IgD-negative memory B cell (primary cell): Measurements from ENCODE around the gene ADAM22. TPM values are rescaled to one million over a fixed set of nuclear protein-coding genes. Genes with fewer than 3 reads are reported as not detected.

ENCODE experiments used
- H3K27ac Mint-ChIP-seq, 3 donors: one replicate each; pipeline ENCODE4 v1.8.0; 2020 to 2022; ENCODE audit warnings: mild to moderate bottlenecking in 3 of 3, mixed read lengths in 3 of 3, moderate library complexity in 1 of 3
- H3K27me3 Mint-ChIP-seq: one replicate; pipeline ENCODE4 v1.8.0; 2021; ENCODE audit warnings: mixed read lengths
- H3K36me3 Mint-ChIP-seq: one replicate; pipeline ENCODE4 v1.8.0; 2020; ENCODE audit warnings: mild to moderate bottlenecking, mixed read lengths
- H3K4me1 Mint-ChIP-seq, 3 donors: one replicate each; pipeline ENCODE4 v1.8.0; 2020 to 2022; ENCODE audit warnings: mixed read lengths in 3 of 3, mild to moderate bottlenecking in 1 of 3
- H3K4me3 Mint-ChIP-seq, 4 donors: one replicate each; pipeline ENCODE4 v1.8.0; 2020 to 2022; ENCODE audit warnings: mild to moderate bottlenecking in 4 of 4, mixed read lengths in 4 of 4, moderate library complexity in 3 of 4
- H3K9me3 Mint-ChIP-seq, 3 donors: one replicate each; pipeline ENCODE4 v1.8.0; 2020 to 2021; ENCODE audit warnings: mixed read lengths in 3 of 3, mild to moderate bottlenecking in 1 of 3
- polyA plus RNA-seq: library from polyadenylated mRNA; unstranded; fragments of 300-500 nt; fragmentation: Illumina TruSeq; gene quantifications from one replicate; pipeline ENCODE4 v1.2.3, GENCODE V29; 2021

ADAM22 gene
- polyA plus RNA-seq, 1 donor from 2014 or later = 0.23 TPM

DNA sequence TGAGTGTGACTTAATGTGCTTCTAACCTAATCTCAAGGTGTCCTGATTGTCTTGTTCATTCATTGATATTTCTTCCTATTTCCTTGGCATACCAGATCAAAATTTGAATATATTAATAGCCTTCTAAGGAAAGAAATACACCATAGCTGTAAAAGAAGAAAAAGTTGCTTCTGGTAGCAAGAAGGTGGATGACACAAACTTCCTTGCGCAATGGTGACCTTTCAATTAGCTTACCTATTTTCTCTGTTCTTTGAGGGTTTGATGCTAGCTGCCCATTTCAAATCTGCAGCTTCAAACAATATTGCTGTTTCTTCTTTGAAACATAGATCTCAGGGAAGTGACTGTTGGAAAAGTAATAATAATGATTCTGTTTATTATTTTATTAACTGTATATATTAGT is 108.8 kb downstream of the ADAM22 start:
- H3K4me1 Mint-ChIP-seq = peaks cover 5 to 7% (median 5%) of the 10 kb centered on the region in 3 donors
- H3K27me3 Mint-ChIP-seq = no peaks in the 10 kb centered on the region
- H3K4me3 Mint-ChIP-seq = no peak overlapping the region
- no peak overlapping the region for H3K27ac Mint-ChIP-seq
- no peaks in the 10 kb centered on the region for H3K9me3 Mint-ChIP-seq
- peaks cover 4% of the 10 kb centered on the region for H3K36me3 Mint-ChIP-seq

DNA sequence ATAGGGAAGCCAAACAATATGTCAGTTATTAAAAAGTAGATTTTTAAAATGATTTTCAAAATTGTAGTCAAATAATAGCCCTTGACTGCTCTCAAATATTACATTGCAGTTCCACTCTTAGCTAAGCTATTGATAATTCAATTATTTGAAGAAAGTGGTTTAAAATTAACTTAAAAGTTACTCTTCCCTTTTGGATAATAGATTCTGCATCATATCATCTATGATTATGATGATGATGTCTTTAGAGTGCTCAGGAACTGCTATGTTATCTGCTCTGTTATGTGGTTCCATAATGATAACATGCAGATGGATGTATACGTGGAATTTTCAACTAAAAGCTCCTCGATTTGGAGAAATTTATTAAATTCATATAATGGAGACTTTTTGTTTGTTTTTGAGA is 110.0 kb downstream of the ADAM22 start:
- H3K27me3 Mint-ChIP-seq = no peaks in the 10 kb centered on the region
- no peak overlapping the region for H3K4me3 Mint-ChIP-seq
- H3K27ac Mint-ChIP-seq = no peak overlapping the region
- no peaks in the 10 kb centered on the region for H3K9me3 Mint-ChIP-seq
- H3K4me1 Mint-ChIP-seq = peaks cover 5 to 7% (median 5%) of the 10 kb centered on the region in 3 donors
- H3K36me3 Mint-ChIP-seq = peaks cover 4% of the 10 kb centered on the region

DNA sequence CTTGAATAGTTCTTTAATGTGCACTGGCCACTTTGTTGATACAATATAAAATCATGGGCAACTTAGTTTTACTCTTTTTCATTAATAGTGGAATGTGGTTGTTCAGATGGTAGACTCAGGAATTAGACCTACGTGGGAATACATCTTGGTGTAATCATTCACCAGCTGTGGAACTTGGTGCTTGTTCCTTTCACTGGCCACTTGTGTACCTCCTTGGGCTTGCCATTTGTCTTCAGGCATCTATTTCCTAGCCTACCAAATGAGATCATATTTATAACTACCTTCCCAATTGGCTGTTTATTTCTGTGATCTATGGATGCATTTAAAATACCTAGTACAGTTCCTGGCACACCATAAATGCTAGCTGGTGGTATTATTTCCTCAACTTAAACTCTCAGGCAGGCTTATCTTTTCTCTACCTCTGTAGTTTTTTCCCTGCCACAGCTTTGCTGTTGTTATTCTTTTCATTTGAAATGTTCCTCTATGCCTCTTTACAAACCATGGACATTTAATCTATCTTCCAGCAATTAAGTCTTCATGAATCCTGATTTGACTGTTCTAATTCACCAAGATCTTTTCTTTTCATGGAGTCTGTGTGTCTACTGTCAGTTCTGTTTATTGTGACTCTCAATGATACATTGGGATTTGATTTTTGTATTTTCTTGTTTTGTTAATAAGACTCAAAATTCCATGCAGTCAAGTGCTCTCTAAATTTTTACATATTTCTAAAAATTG is 113.0 kb downstream of the ADAM22 start:
- peaks cover 4% of the 10 kb centered on the region for H3K36me3 Mint-ChIP-seq
- no peak overlapping the region for H3K27ac Mint-ChIP-seq
- H3K9me3 Mint-ChIP-seq = no peaks in the 10 kb centered on the region
- H3K4me3 Mint-ChIP-seq = no peak overlapping the region
- peaks cover 5 to 7% (median 5%) of the 10 kb centered on the region in 3 donors for H3K4me1 Mint-ChIP-seq
- no peaks in the 10 kb centered on the region for H3K27me3 Mint-ChIP-seq

DNA sequence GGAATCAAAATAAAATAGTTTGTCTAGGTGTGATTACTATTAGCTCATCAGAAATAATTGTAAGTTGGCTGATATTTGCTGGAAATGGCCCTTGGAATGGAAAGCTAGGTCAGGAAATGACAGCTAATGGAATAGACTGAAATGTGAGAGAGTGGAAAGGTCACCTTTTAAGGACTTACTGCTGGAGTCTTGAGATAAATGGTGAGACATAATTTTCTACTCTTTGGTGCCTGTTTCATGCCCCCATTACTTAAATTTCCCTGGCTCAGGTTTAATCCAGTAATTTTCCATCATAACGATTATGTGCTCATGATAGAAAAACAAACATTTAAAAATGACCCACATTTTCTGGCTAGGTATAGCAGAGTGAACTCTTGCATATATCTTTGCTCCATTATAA is 123.6 kb downstream of the ADAM22 start:
- H3K36me3 Mint-ChIP-seq = peaks cover 3% of the 10 kb centered on the region
- no peaks in the 10 kb centered on the region for H3K27me3 Mint-ChIP-seq
- no peaks in the 10 kb centered on the region for H3K4me1 Mint-ChIP-seq
- peaks cover 0 to 1% (median 0%) of the 10 kb centered on the region in 3 donors for H3K9me3 Mint-ChIP-seq
- H3K4me3 Mint-ChIP-seq = no peak overlapping the region
- H3K27ac Mint-ChIP-seq = no peak overlapping the region

DNA sequence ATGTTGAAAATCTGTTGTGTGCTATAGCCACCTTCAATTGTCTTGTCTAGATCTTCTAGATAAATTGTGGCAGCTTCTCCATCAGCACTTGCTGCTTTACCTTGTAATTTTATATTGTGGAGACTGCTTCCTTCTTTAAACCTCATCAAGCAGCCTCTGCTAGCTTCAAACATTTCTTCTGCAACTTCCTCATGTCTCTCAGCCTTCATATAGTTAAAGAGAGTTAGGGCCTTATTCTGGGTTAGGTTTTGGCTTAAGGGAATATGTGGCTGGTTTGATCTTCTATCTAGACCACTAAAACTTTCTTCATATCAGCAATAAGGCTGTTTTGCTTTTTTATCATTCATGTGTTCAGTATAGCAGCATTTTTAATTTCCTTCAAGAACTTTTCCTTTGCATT is 128.2 kb downstream of the ADAM22 start:
- peaks cover 0 to 1% (median 0%) of the 10 kb centered on the region in 3 donors for H3K9me3 Mint-ChIP-seq
- no peaks in the 10 kb centered on the region for H3K4me1 Mint-ChIP-seq
- peaks cover 3% of the 10 kb centered on the region for H3K36me3 Mint-ChIP-seq
- H3K4me3 Mint-ChIP-seq = no peak overlapping the region
- H3K27me3 Mint-ChIP-seq = no peaks in the 10 kb centered on the region
- H3K27ac Mint-ChIP-seq = no peak overlapping the region

DNA sequence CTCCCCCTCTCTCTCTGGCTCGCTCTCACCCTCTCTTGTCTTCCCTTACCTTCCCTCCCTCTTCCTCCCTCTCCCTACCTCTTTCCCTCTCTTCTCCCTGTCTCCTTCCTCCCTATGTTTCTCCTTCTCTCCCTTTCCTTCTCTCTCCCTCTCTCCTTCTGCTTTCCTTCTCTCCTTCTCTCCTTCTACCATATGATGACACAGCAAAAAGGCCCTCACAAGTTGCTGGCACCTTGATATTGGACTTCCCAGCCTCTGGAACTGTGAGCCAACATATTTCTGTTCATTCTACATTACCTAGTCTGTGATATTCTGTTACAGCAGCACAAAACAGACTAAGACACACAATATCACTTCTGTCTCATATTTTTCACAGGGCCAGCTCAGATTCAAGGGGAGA is 135.0 kb downstream of the ADAM22 start:
- Mint-ChIP-seq H3K36me3 (no peaks in the 10 kb centered on the region), H3K4me1 (no peaks in the 10 kb centered on the region), H3K4me3 (no peak overlapping the region), H3K9me3 (peaks cover 0 to 1% (median 0%) of the 10 kb centered on the region in 3 donors), H3K27me3 (no peaks in the 10 kb centered on the region), H3K27ac (no peak overlapping the region)

DNA sequence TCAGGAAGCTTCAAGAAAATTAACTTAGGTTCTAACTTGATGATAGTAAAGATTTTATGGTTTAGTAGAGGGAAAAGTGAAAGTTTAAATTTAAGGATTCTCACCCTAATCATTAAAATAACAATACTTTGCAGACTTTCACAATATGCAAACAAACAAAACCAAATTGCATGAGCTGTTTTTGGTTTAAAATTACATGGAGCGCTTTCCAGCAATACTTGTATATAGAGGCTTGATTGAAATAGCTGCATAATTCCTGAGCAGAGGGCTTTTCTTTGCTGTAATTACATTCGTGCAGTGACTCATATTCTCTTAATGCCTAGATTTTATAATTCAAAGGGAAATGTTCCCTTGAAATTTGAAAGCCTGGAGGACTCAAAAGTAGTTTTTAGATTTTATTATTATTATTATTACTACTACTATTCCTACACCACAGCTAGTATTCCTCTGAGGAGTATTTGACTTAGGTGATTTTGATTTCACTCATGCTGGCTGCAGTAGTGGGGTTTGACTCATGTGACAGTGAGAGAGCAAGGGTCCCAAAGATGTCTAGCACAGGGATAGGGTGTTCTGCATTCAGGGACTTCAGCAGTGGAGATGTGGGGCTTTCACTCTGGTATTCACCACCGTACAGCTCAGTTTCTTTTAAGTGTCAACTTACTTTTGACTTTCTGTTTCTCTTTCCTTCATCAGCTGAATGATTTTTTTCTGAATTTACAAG is 138.1 kb downstream of the ADAM22 start:
- Mint-ChIP-seq H3K27ac (no peak overlapping the region), H3K4me3 (no peak overlapping the region), H3K9me3 (peaks cover 0 to 1% (median 0%) of the 10 kb centered on the region in 3 donors), H3K27me3 (no peaks in the 10 kb centered on the region), H3K4me1 (no peaks in the 10 kb centered on the region), H3K36me3 (no peaks in the 10 kb centered on the region)

DNA sequence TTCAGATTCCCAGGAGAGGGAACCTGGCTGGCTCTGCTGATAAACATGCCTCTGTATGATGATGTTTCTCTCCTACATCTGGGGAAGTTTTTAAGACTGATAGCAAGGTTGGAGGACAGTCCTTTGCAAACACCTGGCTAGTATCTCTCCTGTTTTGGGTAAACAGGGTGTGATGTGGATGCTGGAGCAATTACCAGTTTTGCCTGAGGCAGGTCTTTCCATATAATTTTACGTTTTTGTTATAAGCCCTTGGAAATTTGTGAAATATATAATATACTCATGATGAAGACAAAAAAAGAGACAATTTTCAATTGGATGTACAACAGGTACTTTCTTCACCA is 138.6 kb downstream of the ADAM22 start:
- Mint-ChIP-seq H3K27me3 (peaks cover 2% of the 10 kb centered on the region), H3K27ac (no peak overlapping the region), H3K9me3 (peaks cover 0 to 1% (median 0%) of the 10 kb centered on the region in 3 donors), H3K4me1 (no peaks in the 10 kb centered on the region), H3K4me3 (no peak overlapping the region), H3K36me3 (no peaks in the 10 kb centered on the region)

DNA sequence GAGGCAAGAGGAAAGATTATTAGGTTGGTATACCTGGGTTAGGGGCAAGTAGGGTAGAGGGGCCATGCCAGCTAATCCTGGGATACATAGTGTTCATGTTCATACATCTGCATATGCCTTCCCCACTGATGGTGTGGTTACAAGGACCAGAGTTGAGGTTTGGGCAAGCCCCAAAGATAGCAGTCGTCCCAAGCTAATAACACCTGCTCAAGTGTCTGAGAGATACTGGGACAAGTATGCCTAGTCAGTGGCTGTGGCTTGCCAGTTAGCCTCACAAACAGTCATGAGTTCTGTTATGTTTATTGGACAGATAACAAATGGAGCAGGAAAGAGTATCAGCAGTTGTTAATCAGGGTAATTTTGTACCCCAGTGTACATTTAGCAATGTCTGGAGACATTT is 139.6 kb downstream of the ADAM22 start:
- Mint-ChIP-seq H3K4me3 (no peak overlapping the region), H3K4me1 (no peaks in the 10 kb centered on the region), H3K9me3 (peaks cover 0 to 1% (median 0%) of the 10 kb centered on the region in 3 donors), H3K36me3 (peaks cover 1% of the 10 kb centered on the region), H3K27me3 (peaks cover 2% of the 10 kb centered on the region), H3K27ac (no peak overlapping the region)

DNA sequence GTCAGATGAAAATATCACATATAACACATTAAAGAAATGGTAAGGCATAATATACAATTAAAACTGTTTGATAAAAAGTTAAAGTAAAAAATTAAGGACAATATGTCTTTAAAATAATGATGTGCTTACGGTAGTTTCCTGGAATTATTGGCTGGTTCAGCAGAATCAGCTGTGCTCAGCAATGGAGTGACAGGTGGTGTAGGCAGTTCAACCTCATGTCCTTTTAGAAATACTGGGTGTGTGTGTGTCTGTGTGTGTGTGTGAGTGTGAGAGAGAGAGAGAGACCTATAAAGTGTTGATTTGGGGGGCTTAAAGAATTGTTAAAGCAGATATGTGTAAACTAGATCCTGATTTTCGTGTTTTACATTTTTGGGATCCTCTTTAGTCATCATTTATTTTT is 141.2 kb downstream of the ADAM22 start:
- Mint-ChIP-seq H3K36me3 (peaks cover 1% of the 10 kb centered on the region), H3K27me3 (peaks cover 2% of the 10 kb centered on the region), H3K4me3 (no peak overlapping the region), H3K4me1 (no peaks in the 10 kb centered on the region), H3K27ac (no peak overlapping the region), H3K9me3 (peaks cover 0 to 4% (median 3%) of the 10 kb centered on the region in 3 donors)

DNA sequence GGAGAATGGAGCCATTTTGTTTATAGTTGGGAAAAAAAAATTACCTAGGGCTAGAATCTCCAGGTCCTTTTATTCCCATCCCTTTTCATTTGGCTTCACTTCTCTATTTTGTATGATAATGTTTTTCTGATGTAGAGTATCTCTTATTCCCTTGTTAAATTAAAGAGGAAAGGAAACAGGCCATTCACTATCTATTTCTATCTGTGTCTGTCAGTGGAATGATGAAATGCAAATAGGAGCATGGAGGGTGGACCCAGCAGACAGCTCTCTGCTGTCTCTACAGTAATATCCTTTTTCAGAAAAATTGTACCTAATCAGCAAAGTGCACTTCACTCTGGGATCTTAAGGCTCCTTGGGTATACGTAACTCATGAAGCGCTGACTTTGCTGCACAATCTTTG is 149.8 kb downstream of the ADAM22 start:
- Mint-ChIP-seq H3K9me3 (peaks cover 0 to 5% (median 2%) of the 10 kb centered on the region in 3 donors), H3K27ac (no peak overlapping the region), H3K4me3 (no peak overlapping the region), H3K4me1 (no peaks in the 10 kb centered on the region), H3K27me3 (no peaks in the 10 kb centered on the region), H3K36me3 (no peaks in the 10 kb centered on the region)

DNA sequence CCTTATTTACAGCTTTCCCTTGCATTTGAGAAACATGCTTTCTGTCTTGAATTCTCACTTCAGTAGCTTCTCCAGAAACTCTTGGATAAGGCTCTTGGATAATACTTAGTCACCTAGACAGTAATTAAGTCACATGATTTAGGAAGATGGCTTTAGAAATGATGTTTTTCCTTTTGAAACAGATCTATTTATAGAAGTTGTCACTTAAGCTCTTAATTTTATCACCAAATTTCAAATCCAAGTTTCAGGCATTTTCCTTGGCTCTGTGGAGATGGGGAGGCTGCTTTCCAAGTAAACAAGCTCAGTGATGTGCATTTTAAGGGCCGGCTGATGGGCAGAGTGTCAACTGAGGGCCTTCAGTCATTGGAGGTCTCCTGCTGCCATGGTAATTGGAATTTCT is 155.5 kb downstream of the ADAM22 start:
- H3K27me3 Mint-ChIP-seq = no peaks in the 10 kb centered on the region
- no peaks in the 10 kb centered on the region for H3K4me1 Mint-ChIP-seq
- no peak overlapping the region for H3K27ac Mint-ChIP-seq
- no peak overlapping the region for H3K4me3 Mint-ChIP-seq
- no peaks in the 10 kb centered on the region for H3K9me3 Mint-ChIP-seq
- H3K36me3 Mint-ChIP-seq = no peaks in the 10 kb centered on the region

DNA sequence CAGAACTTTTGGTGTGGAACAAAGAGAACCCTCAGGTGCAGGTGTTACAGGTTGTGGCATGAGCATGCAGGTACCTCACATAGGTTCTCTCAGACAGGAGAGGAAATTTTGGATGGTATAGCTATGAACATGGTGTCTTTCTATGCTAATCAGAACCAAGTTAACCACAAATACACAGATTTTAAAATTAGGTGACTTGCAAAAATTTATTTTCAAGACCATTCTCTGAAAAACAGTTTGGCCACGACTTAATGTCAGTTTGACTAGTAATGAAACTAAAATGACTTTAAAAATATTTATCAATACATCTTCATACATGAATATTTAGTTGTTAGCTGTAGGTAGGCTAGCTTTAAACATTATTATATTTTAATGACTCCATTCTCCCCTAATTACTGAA is 156.2 kb downstream of the ADAM22 start:
- Mint-ChIP-seq H3K4me3 (no peak overlapping the region), H3K27ac (no peak overlapping the region), H3K9me3 (no peaks in the 10 kb centered on the region), H3K36me3 (no peaks in the 10 kb centered on the region), H3K4me1 (no peaks in the 10 kb centered on the region), H3K27me3 (no peaks in the 10 kb centered on the region)

DNA sequence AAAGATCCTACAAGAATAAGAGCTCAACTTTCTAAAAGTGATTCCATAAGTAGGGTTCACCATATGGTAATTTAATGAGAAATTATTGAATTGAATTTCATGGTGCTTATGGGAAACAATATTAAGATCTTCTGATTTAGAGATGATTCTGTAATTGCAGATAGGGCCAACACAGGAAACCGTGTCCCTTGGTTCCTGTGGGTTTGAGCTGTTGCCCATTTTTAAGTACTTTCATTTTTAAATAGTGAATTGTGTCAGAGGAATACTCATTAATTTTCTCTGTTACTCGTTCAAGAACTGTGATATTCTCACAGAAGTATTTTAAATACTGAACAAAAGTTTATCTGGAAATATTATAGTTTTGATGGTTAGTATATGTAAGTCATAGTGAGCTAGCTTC is 156.6 kb downstream of the ADAM22 start:
- Mint-ChIP-seq H3K27me3 (no peaks in the 10 kb centered on the region), H3K9me3 (no peaks in the 10 kb centered on the region)

DNA sequence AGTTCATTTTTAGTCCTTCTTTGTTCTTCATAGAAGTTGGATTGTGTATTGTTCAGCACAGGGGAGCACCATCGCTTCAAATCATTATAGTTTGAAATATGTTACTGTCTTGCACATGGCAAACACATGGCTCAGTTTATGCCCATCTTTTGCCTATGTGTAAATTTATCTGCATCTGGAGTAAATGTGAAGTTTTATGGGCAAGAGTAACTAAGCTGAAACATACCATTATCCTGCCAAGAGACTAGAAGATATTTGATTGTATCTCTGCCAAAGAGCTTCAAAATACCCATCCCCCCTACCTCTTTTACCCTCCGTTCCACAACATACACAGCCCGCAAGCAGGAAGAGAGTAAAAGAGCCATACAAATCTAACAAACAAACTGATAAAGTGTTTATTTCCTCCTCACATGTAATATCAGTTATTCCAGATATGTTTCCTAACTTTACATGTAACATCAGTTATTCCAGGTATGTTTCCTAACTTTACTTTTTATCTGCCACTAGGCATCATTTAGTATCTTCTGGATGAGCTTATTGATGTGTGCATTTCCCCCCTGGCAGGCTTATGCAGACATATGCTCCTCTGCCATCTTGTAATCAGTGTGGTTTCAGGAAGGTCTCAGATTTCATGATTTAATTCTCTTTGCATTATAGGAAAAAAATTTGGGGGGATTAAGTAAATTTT is 158.1 kb downstream of the ADAM22 start:
- Mint-ChIP-seq H3K4me1 (no peaks in the 10 kb centered on the region), H3K9me3 (no peaks in the 10 kb centered on the region), H3K4me3 (no peak overlapping the region), H3K27ac (no peak overlapping the region), H3K36me3 (no peaks in the 10 kb centered on the region), H3K27me3 (no peaks in the 10 kb centered on the region)

More for the DNA sequence above, 156.6 kb downstream of the ADAM22 start:
- H3K4me3 Mint-ChIP-seq = no peak overlapping the region
- H3K27ac Mint-ChIP-seq = no peak overlapping the region
- H3K4me1 Mint-ChIP-seq = no peaks in the 10 kb centered on the region
- H3K36me3 Mint-ChIP-seq = no peaks in the 10 kb centered on the region

DNA sequence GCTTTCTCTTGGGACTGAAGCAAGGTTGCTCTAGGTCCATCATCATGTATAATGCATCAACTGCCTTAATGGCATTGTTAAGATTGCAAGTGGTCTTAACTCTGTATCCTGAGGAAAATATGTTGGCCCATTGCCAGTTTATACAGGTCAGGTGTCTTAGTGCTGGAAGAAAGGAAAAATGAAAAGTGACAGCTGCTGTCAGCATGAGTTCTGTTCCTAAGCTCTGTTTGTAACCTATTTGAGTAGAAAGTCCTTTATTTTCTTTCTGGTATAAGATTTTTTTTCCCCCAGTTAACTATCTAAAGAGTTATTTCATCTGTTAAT is 158.6 kb downstream of the ADAM22 start:
- H3K4me3 Mint-ChIP-seq = no peak overlapping the region
- H3K4me1 Mint-ChIP-seq = no peaks in the 10 kb centered on the region
- no peak overlapping the region for H3K27ac Mint-ChIP-seq
- H3K27me3 Mint-ChIP-seq = no peaks in the 10 kb centered on the region
- no peaks in the 10 kb centered on the region for H3K9me3 Mint-ChIP-seq
- no peaks in the 10 kb centered on the region for H3K36me3 Mint-ChIP-seq
